ENCODE measurements around the gene CLPSL1. TPM values are rescaled to one million over a fixed set of nuclear protein-coding genes. Genes with fewer than 3 reads are reported as not detected.

CLPSL1 gene
- total RNA-seq, 1 donor from 2014 or later = not detected

GRCh38 chr6:35736253-35736894 is 44.4 kb upstream of the CLPSL1 start:
- Mint-ChIP-seq H3K27me3 (no peaks in the 10 kb centered on the region), H3K9me3 (no peaks in the 10 kb centered on the region), H3K27ac (no peak overlapping the region), H3K36me3 (no peaks in the 10 kb centered on the region), H3K4me3 (no peak overlapping the region), H3K4me1 (ENCODE audit: unreplicated experiment) (peaks cover 24% of the 10 kb centered on the region)
- peak; percentile 79 for DNase-seq (ENCODE audit: extremely low spot score, unreplicated experiment)
- peak; percentile 94 for TF ChIP-seq CTCF (conservative IDR thresholded peaks at IDR 0.05)

GRCh38 chr6:35736982-35737412 is 43.8 kb upstream of the CLPSL1 start, which contains the start of gene ARMC12:
ARMC12 (plus strand) TSS chr6:35737032; CDS start chr6:35737109, 77 bp downstream.
- peaks cover 24% of the 10 kb centered on the region for H3K4me1 Mint-ChIP-seq (ENCODE audit: unreplicated experiment)
- peak within 1 kb of the TSS; percentile 73 for H3K4me3 Mint-ChIP-seq
- peak within 1 kb of the TSS; percentile 86 for H3K27ac Mint-ChIP-seq
- no peaks in the 10 kb centered on the region for H3K36me3 Mint-ChIP-seq
- DNase-seq (ENCODE audit: extremely low spot score, unreplicated experiment) = no peak
- no peak for TF ChIP-seq CTCF (conservative IDR thresholded peaks at IDR 0.05)
- H3K27me3 Mint-ChIP-seq = no peaks in the 10 kb centered on the region
- no peaks in the 10 kb centered on the region for H3K9me3 Mint-ChIP-seq

- peaks cover 20% of the 10 kb centered on the region for H3K4me1 Mint-ChIP-seq (ENCODE audit: unreplicated experiment)
- no peaks in the 10 kb centered on the region for H3K9me3 Mint-ChIP-seq
- H3K36me3 Mint-ChIP-seq = no peaks in the 10 kb centered on the region
- peak overlapping the region; percentile 86 for H3K27ac Mint-ChIP-seq
- H3K27me3 Mint-ChIP-seq = no peaks in the 10 kb centered on the region
- H3K4me3 Mint-ChIP-seq = peak overlapping the region; percentile 73
- peak; percentile 88 for TF ChIP-seq CTCF (conservative IDR thresholded peaks at IDR 0.05)
- DNase-seq (ENCODE audit: extremely low spot score, unreplicated experiment) = no peak
These were observed 43.2 kb upstream of the CLPSL1 start for GRCh38 chr6:35737413-35738211.

- Mint-ChIP-seq H3K4me1 (ENCODE audit: unreplicated experiment) (peaks cover 19% of the 10 kb centered on the region), H3K36me3 (no peaks in the 10 kb centered on the region), H3K4me3 (no peak overlapping the region)
These were observed 40.9 kb upstream of the CLPSL1 start for GRCh38 chr6:35739645-35740524.

More at GRCh38 chr6:35739645-35740524, 40.9 kb upstream of the CLPSL1 start:
- no peaks in the 10 kb centered on the region for H3K9me3 Mint-ChIP-seq
- H3K27me3 Mint-ChIP-seq = no peaks in the 10 kb centered on the region
- TF ChIP-seq CTCF (conservative IDR thresholded peaks at IDR 0.05) = no peak
- H3K27ac Mint-ChIP-seq = no peak overlapping the region
- DNase-seq (ENCODE audit: extremely low spot score, unreplicated experiment) = no peak

Data from type B pancreatic cell (in vitro differentiated cells).